SK-N-SH treated with all-trans-retinoic acid at 6 μM for 48 hours (cell line): Measurements from ENCODE around the gene PAPPA2.

Experiments used
- BACH2 ChIP-seq: fragments of 250-450 bp; sonication (Bioruptor Pico); IDR thresholded peaks from 2 replicates; pipeline ENCODE4 v1.9.0; 2021; ENCODE audit warnings: mild to moderate bottlenecking, borderline replicate concordance
- ESRRG ChIP-seq: fragments of 250-450 bp; sonication (Bioruptor Pico); IDR thresholded peaks from 2 replicates; pipeline ENCODE4 v1.6.1; 2021; ENCODE audit warnings: mild to moderate bottlenecking
- PATZ1 ChIP-seq: fragments of 250-450 bp; sonication (Bioruptor Pico); IDR thresholded peaks from 2 replicates; pipeline ENCODE4 v1.8.0; 2020; ENCODE audit warnings: mild to moderate bottlenecking, moderate library complexity, borderline replicate concordance
- SNAI2 ChIP-seq: fragments of 250-450 bp; sonication (Bioruptor Pico); IDR thresholded peaks from 2 replicates; pipeline ENCODE4 v1.5.0; 2020; ENCODE audit warnings: mild to moderate bottlenecking, moderate library complexity
- ZFP3 ChIP-seq: fragments of 250-450 bp; sonication (Bioruptor Pico); IDR thresholded peaks from 2 replicates; pipeline ENCODE4 v1.5.0; 2020; ENCODE audit warnings: mild to moderate bottlenecking, moderate library complexity
- ZFP30 ChIP-seq: fragments of 450-650 bp; formaldehyde crosslinking; IDR thresholded peaks from 2 replicates; pipeline ENCODE4 v1.5.0; 2022; ENCODE audit warnings: mild to moderate bottlenecking, moderate library complexity
- ZNF8 ChIP-seq: fragments of 450-650 bp; formaldehyde crosslinking; IDR thresholded peaks from 2 replicates; pipeline ENCODE4 v1.5.0; 2020; ENCODE audit warnings: mild to moderate bottlenecking, moderate library complexity

GRCh38 chr1:176617881-176618280 lies 154.9 kb downstream of the PAPPA2 start:
- TF ChIP-seq SNAI2 (CRISPR knock-in tag) (no peak), ESRRG (CRISPR knock-in tag) (no peak), PATZ1 (CRISPR knock-in tag) (no peak), BACH2 (CRISPR knock-in tag) (no peak), ZNF8 (no peak), ZFP3 (CRISPR knock-in tag) (no peak), ZFP30 (CRISPR knock-in tag) (no peak)
